Gastroesophageal sphincter (tissue), 3 donors: Measurements from ENCODE around the gene SEPTIN2.

Experiments
- CTCF ChIP-seq, 4 experiments: fragments of 200-600 bp in 2 of 4; fragments of 450-650 bp in 2 of 4; sonication (generic) in 1 of 4; IDR thresholded peaks; one replicate each; pipeline ENCODE4 v1.5.1; 2017 to 2019; ENCODE audit warnings: antibody characterized with exemption in 4 of 4, mild to moderate bottlenecking in 2 of 4, moderate library complexity in 2 of 4
- EP300 ChIP-seq: sonication (generic); formaldehyde crosslinking; IDR thresholded peaks from one replicate; pipeline ENCODE4 v1.6.1; 2017; ENCODE audit warnings: antibody characterized with exemption, mild to moderate bottlenecking

- TF ChIP-seq EP300 (no peak), CTCF (IDR thresholded peaks at IDR 0.05) (no peak)
These were observed 5.3 kb downstream of the SEPTIN2 start for GRCh38 chr2:241321033-241321432.
